ENCODE results near the gene SRSF2.

- TF ChIP-seq POLR2AphosphoS5 (IDR thresholded peaks at IDR 0.05) (no peak), CTCF (IDR thresholded peaks at IDR 0.05) (no peak), POLR2A (IDR thresholded peaks at IDR 0.05) (no peak)
Observed at GRCh38 chr17:76704805-76705204, 32.3 kb downstream of the SRSF2 start.
